GM21515 (cell line): ENCODE measurements around the gene CHST15.

ENCODE experiments used
- ATAC-seq: cut with Tn5 transposase; IDR thresholded peaks from one replicate; pipeline ENCODE4 v1.9.1; 2021; ENCODE audit not compliant: unreplicated experiment

CHST15 gene

DNA sequence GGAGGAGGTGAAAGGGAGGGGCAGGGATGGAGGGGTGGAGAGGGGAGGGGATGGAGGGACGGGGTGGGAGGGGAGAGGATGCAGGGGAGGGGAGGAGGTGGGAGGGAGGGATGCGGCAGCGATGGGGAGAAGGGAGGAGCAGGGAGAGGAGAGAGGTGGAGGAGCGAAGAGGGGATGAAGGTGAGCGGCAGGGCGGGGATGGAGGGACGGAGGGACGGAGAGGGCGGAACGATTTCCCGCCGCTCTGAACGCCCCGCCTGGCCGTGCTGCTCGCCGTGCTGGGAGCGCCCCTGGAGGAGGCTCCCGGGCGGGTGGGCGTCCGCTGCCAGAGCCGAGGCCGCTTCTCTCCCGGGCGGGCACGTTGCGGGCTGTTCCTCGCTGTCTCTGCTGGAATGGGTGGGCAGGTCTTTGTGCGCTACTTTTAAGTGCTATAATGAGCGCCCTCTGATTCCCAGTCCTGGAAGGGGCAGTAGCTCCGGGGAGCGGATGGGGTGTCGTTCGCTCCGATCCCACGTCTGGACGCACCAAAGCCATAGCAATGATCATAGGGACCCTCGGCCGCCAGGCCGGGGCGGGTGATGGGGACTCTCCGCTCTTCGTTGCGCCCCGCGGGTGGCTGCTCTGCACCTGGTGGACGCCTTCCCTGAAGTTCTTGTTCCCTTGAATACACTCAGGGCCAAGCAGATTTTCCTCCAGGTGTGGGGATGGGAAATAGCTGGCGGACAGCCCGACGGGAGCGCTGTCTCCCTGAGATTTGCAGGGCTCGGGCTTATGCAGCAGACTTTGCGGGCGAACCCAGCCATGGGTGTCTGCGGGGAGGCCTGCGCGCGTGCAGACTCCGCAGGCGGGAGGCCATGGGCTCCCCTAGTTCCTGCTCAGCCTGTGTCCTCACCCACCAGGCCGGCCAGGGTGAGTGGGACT is 120.7 kb downstream of the CHST15 start:
- no peak for ATAC-seq

- ATAC-seq, result no peak
These were observed 122.5 kb downstream of the CHST15 start for GRCh38 chr10:123970927-123971286.

GRCh38 chr10:123970207-123970926 is 123.0 kb downstream of the CHST15 start:
- no peak for ATAC-seq

DNA sequence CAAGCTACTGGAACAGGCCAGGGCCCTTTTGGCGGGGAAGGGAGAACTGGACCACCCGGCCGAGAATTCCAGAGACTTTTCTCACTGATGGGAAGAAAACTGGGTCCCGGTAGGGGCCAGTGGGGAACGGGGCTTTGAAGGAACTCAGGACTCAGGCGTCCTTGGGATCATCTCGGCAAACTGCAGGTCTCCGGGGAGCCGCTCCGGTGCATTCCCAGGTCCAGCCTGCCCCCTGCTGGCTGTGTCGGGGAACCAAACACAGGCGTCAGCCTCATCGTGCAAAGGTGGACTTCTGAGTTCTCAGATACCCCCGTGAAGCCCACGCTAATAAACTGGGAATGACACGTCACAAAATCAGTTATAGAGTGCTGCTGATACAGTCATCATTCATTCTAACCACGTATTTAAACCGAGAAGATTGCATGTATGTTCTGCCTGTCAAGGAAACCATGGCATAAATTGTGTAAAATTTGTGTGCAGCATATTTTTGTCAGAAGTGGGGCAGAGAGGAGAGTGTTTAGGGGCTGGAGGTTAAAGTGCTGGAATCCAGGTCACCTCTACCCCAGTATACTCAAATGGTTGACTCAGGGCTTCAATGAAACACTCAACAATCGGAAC is 125.7 kb downstream of the CHST15 start:
- no peak for ATAC-seq

GRCh38 chr10:123966896-123967231 is 126.5 kb downstream of the CHST15 start:
- no peak for ATAC-seq

DNA sequence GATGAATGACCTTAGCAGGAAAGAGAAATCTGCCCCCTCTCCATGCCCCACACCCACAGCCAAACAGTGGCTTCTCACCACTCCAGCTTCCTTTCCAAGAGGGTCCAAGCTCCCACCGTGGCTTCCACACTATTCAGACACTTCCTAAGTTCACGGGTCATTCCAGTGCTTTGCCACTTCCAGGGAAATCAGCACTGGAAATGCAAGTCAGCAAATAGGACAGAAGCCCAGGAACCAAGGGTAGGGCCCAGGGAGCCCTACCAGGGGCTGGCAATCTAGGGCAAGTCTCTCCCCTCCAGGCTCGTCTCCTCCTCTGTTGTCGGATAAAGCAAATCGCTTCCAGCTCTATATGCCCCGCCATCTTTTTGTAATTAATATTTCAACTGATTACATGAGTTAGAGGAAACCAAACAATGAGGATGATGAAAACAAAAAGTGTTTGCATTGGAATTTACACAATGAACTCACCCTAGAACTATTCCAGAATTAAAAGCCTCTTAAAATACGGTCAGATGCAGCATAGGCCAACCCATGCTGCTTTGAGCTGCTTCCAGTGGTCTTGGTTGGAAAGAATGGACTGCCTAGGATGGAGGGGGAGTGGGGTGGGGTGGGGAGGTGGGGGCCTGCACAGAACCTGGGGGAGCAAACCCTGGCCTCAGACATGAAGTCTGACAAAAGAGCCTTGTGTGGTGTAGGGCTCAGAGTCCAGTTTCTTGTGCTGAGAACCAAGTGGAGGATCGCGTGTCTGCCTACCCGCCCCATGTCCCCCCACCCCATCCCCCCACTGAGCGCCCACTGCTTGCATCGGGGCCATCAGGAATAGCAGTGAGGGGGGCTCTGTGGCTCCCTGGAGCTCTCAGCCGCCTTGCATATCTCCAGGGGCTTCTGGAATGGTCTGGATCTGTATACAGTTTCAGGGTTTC is 127.2 kb downstream of the CHST15 start:
- no peak for ATAC-seq

GRCh38 chr10:123964953-123965352 is 128.4 kb downstream of the CHST15 start:
- no peak for ATAC-seq

GRCh38 chr10:123962756-123963530 is 130.5 kb downstream of the CHST15 start:
- no peak for ATAC-seq

DNA sequence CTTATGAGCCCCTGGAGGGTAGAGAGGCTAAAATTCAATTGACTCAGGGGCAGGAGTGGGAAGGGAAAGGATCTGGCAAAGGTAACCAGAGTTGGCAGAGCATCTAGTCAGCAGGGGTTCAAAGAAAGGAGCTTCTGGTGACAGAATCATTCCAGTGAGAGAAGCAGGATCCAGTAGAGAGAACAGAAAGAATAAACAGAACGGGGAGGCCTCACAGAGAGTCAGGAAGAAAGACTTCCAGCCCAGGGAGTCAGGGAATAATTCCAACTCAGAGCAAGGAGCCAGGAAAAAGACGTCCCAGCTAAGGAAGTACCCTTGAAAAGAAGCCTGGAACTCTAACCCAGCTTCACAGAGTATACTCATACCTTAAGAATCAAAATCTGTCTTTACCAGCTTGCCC is 135.2 kb downstream of the CHST15 start:
- ATAC-seq, result no peak
